ENCODE measurements around the gene EML6. TPM values are rescaled to one million over a fixed set of nuclear protein-coding genes. Genes with fewer than 3 reads are reported as not detected.
A peak's percentile ranks its signal among the peaks of the same experiment; 100 is the strongest.
"Not testable (repeated sequence)": the region's sequence is repeated elsewhere in the genome, so short reads cannot be mapped to it uniquely, and the experiment has no call there.

EML6 gene
- polyA plus RNA-seq, 5 donors = 0.75 to 2.2 (median 1.6) TPM

GRCh38 chr2:54965425-54965824, 242.0 kb downstream of the EML6 start:
- no peak for DNase-seq

GRCh38 chr2:54966165-54966832, 242.8 kb downstream of the EML6 start:
- DNase-seq = no peak

GRCh38 chr2:54966837-54967236, 243.4 kb downstream of the EML6 start:
- DNase-seq = no peak

GRCh38 chr2:54967269-54967668, 243.8 kb downstream of the EML6 start:
- no peak for DNase-seq

DNA sequence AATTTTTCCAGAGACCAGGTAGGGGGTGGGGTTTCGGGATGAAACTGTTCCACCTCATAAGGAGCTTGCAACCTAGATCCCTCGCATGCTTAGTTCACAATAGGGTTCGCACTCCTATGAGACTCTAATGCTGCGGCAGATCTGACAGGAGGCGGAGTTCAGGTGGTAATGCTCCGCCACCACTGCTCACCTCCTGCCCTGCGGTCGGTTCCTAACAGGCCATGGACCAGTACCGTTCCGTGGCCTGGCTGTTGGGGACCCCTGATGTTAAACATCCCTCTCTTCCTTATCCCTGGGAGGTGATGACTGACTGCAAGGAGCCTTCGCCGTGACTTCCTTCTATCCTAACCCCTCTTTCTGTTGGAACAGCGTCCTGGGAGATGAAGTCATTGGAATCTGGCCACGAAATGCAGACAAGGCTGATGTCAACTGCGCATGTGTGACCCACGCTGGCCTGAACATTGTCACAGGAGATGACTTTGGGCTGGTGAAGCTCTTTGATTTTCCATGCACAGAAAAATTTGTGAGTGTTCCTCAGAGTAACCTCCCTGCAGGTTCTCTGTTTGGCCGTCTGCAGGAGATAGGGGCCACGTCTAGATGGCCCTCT, 244.4 kb downstream of the EML6 start:
- DNase-seq = no peak

GRCh38 chr2:54968561-54969218, 245.2 kb downstream of the EML6 start:
- no peak for DNase-seq

DNA sequence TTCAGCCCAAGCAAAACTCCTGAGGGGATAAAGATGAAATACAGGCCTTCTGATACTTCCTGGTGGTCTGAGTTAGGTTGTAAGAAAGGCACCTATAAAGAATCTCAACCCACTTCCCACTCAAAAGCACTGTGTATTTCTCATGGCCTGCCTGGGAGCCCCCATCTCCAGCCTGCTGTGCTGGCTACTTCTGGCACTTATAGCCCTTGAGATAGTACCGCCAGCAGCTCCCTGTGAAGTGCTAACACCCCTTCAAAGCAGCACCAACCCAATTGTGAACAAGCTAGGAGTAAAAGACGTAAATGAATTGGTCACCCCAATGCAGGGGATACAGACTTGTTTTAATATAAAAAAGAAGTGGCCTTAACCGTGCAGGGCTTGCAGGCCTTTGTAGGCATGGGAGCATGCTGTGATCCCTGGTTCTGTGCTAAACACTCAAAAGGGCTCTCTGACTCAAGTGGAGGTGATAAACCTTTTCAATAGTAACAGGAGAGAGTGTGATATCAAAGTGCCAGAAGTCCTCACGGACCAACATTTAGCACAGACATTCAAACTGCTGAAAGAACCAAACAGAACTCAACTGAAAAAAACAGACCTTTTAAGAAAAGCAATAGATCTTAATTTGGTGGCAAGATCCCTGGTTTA, 246.0 kb downstream of the EML6 start:
- no peak for DNase-seq

- no peak for DNase-seq
Observed at GRCh38 chr2:54969940-54970338, 246.5 kb downstream of the EML6 start.

DNA sequence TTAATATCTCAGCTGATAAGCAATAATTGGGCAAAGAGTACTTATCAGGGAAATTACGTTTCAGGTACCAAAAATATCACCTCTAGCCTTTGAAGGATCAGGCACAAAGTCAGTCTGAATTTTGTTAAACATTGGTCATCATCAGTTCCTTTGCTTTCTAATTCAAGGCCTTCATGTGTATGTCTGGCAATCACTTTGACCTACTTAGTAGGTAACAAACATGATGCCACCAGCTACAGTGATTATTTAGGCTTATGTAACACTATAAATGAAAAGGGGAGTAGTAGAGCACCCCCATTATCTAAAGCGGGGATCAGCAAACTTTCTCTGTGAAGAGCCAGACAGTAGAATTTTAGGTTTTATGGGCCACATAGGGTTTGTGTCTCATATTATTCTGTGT, 251.7 kb downstream of the EML6 start:
- no peak for DNase-seq

DNA sequence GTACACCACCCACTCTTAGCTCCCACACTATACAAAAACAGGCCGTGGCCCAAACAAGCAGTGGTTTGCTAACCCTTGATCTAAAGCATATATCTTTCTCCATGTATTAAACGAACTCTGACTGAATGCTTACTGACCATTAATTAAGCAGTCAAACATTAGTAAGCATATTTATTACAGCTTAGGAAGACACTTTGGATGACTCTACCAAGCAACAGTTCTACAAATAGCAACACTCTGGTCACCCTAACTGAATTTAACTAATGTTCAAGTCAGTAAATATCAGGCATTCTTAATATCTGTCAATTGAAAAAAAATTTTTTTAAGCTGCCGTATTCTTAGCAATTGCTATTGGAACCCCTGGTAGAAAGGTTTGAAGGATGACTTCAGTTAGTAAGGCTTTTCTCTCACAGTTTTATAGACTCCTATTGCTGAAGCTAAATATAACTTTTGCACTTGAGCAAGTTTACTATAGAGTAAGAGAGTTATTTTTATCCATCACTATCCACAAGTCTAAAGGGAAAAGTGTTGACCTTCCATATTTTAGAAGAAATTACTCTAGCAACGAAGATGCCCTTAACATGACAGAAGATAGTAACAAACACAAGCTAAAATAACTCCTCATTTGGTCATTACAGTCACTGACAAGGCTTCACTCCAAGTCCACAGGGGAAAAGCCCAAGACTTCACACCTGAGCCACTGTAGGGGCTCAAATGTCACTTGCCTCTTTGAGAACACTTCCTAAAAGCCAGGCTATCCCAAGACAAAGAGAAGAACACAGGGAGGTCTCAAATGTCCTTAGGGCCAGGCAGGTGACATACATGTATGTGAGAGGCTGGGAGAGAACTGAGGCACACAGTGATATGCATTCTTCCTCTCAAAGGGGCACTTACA, 252.4 kb downstream of the EML6 start:
- DNase-seq = no peak

DNA sequence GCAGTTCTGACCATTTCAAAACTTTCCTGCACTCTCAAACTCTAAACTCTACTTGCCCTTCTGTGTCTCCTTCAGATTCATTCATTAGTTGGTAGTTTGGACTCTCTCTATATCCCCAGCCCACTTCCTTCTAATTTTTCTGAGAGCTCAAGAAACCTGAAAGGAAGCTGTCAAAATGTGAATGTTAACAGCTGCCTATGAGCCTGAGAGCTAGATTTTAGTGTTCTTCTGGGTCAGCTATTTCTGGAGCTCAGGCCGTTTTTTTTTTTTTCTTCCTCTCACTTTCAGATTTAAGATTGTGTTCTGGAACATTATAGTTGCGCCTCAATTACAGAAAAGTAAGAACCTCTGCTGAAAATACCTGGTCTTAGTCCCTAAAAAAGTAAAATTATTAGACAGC, 253.7 kb downstream of the EML6 start:
- DNase-seq = no peak

DNA sequence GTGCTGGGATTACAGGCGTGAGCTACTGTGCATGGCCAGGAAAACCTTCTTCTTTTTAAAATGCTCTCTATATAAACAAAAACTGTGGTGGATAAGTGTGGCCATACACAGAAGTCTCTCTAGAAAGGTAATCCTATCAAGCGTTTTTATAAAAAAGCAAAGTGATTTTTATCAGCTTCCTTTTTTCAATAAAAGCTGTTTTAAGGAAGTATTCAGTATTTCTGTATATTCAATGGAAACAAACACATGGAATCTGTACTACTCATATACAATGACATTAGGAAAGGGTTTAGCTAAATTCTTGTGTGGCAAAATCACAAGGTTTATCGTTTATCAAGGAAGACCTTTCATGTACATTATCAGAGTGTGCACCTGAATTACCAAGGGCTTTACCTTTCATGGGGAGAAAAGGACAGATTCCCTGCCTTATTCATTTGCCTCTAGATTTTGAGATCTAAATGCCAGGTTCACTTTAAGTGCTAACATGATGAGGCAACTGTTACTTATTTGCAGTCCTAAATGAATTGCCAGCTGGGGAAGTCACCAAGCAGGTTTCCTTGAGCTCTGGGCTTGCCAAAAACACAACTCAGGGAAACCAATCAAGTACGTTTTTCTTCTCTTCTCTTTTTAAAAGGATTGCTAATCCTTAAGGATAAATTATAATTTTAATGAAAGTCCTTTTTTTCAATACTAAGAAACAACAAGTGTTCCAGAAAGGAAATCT, 256.0 kb downstream of the EML6 start:
- peak; percentile 42 to 45 for DNase-seq

GRCh38 chr2:54981385-54981784, 257.9 kb downstream of the EML6 start:
- no peak for DNase-seq

GRCh38 chr2:54983345-54984220, 260.1 kb downstream of the EML6 start:
- DNase-seq = no peak

DNA sequence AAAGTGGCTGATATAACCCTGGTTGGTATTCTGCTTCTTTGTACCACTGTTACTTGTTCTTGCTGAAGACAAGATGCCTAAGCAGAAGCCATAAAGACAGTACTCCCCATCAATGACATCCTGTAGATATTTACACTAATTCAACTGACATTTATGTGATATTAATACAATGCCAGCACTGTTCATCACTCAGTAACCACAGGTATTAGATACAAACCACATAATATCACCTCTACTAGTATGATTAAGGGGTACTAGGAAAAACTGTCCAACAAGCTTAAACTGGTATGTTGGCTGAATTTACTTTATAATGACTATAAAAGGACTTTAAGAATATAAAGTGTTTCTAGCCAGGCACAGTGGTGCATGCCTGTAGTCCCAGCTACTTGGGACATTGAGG, 261.0 kb downstream of the EML6 start:
- no peak for DNase-seq

DNA sequence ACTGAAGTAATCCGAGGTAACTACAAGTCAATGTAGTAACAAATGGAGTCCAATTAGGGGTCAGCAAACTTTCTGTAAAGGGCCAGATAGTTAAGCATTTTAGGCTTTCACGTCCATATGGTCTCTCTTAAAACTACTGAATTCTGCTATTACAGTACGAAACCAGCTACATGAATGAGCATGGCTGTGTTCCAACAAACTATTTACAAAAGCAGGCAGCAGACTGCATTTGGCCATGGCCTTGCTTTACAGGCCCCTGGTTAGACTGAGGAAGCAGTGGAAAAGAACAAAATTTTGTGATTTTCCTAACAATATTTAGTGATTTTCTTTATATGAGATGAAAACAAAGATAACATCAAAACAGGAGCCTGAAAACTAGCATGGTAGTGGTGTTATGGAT, 262.8 kb downstream of the EML6 start:
- peak; percentile 63 to 75 for DNase-seq

DNA sequence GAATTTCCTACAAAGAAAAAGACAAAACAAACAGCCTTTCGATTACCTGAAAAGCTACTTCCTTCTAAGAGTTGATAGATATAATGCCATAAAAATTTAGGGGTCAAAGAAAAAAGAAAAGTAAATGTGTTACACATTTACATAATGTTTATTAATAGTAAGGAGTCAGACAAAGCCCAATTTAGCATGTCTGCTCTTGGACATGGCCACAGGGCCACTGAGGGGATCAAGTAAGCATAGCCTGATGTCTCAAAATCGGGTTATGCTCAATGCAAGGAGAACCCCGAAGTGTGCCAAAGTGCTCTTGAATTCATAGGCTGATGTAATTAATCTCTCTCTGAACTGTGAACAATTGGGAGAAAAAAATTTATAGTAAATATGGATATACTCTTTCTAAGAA, 265.1 kb downstream of the EML6 start:
- no peak for DNase-seq

DNA sequence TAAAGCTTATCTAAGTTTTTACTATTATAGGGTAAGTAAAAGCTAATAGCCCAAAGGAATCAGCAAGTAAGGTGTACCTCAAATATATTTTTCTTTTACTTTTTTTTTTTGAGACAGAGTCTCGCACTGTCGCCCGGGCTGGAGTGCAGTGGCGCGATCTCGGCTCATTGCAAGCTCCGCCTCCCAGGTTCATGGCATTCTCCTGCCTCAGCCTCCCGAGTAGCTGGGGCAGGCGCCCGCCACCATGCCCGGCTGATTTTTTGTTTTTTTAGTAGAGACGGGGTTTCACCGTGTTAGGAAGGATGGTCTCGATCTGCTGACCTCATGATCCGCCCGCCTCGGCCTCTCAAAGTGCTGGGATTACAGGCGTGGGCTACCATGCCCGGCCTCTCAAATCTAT, 267.2 kb downstream of the EML6 start:
- DNase-seq = not testable (repeated sequence)

GRCh38 chr2:54995553-54995952, 272.1 kb downstream of the EML6 start:
- no peak for DNase-seq

DNA sequence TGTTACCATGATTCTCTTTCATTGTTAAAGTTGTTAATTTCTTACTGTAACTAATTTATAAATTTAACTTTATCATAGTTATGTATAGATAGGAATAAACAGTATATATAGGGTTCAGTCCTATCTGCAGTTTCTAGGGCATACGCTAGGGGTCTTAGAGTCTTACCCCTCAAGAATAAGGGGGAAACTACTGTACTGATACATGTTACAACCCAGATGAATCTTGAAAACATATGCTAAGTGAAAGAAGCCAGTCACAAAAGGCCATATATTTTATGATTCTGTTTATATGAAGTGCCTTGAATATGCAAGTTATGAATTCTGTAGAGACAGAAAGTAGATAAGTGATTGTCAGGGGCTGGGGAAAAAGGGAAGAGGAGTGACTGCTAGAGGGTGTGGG, 274.4 kb downstream of the EML6 start:
- no peak for DNase-seq
